ENCODE data around the gene PDXK.
A peak's percentile ranks its signal among the peaks of the same experiment; 100 is the strongest.

PDXK gene

GRCh38 chr21:43743947-43744346 lies 25.0 kb downstream of the PDXK start:
- peak; percentile 23 for DNase-seq (ENCODE audit: low spot score)

GRCh38 chr21:43744725-43745124 lies 25.8 kb downstream of the PDXK start:
- no peak for DNase-seq (ENCODE audit: low spot score)

- DNase-seq (ENCODE audit: low spot score): no peak
Observed at GRCh38 chr21:43745772-43746517, 27.0 kb downstream of the PDXK start.

- no peak for DNase-seq (ENCODE audit: low spot score)
Observed at GRCh38 chr21:43748622-43749021, 29.7 kb downstream of the PDXK start.

- no peak for DNase-seq (ENCODE audit: low spot score)
Observed at GRCh38 chr21:43749651-43750262, 30.8 kb downstream of the PDXK start.

GRCh38 chr21:43750339-43751033 lies 31.6 kb downstream of the PDXK start:
- no peak for DNase-seq (ENCODE audit: low spot score)

- DNase-seq (ENCODE audit: low spot score): no peak
Observed at GRCh38 chr21:43751955-43752591, 33.1 kb downstream of the PDXK start.

GRCh38 chr21:43752758-43753438 lies 34.0 kb downstream of the PDXK start:
- no peak for DNase-seq (ENCODE audit: low spot score)

GRCh38 chr21:43753439-43753799 lies 34.5 kb downstream of the PDXK start:
- DNase-seq (ENCODE audit: low spot score): no peak

- DNase-seq (ENCODE audit: low spot score): no peak
Observed at GRCh38 chr21:43754948-43755781, 36.2 kb downstream of the PDXK start.

GRCh38 chr21:43755820-43756594 lies 37.1 kb downstream of the PDXK start:
- no peak for DNase-seq (ENCODE audit: low spot score)

- DNase-seq (ENCODE audit: low spot score): no peak
Observed at GRCh38 chr21:43757601-43758000, 38.7 kb downstream of the PDXK start.

- DNase-seq (ENCODE audit: low spot score): no peak
Observed at GRCh38 chr21:43758111-43758641, 39.2 kb downstream of the PDXK start.

GRCh38 chr21:43758811-43759210 lies 39.9 kb downstream of the PDXK start:
- DNase-seq (ENCODE audit: low spot score): no peak

- no peak for DNase-seq (ENCODE audit: low spot score)
Observed at GRCh38 chr21:43759651-43760050, 40.7 kb downstream of the PDXK start.

- DNase-seq (ENCODE audit: low spot score): no peak
Observed at GRCh38 chr21:43760391-43760958, 41.5 kb downstream of the PDXK start.

- no peak for DNase-seq (ENCODE audit: low spot score)
Observed at GRCh38 chr21:43761886-43762285, 43.0 kb downstream of the PDXK start.

GRCh38 chr21:43762303-43763128 lies 43.6 kb downstream of the PDXK start:
- no peak for DNase-seq (ENCODE audit: low spot score)
